HG03439 (cell line): ENCODE data around the gene SEC14L1.
"Not testable (repeated sequence)": the region's sequence is repeated elsewhere in the genome, so short reads cannot be mapped to it uniquely, and the experiment has no call there.

ENCODE experiments used
- ATAC-seq: cut with Tn5 transposase; IDR thresholded peaks from one replicate; pipeline ENCODE4 v1.9.1; 2021; ENCODE audit warnings: mild to moderate bottlenecking, moderate library complexity; ENCODE audit not compliant: unreplicated experiment

Gene SEC14L1

DNA sequence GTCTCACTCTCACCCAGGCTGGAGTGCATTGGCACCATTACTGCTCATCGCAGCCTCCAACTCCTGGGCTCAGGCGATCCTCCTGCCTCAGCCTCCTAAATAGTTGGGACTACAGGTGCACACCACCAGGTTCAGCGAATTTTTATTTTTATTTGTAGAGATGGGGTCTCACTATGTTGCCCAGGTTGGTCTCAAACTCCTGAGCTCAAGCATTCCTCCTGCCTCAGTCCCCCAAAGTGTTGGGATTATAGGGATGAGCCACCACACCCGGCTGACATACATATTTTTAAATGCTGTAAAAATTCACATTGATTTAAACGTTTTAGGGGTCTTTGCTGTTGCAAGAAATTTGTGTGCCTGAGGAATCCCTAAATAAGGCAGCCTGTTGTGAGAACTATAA lies 24.8 kb upstream of the SEC14L1 start:
- no peak for ATAC-seq

- no peak for ATAC-seq
Measured at GRCh38 chr17:77116371-77116860, 24.4 kb upstream of the SEC14L1 start.

- no peak for ATAC-seq
Measured at GRCh38 chr17:77117415-77117814, 23.4 kb upstream of the SEC14L1 start.

DNA sequence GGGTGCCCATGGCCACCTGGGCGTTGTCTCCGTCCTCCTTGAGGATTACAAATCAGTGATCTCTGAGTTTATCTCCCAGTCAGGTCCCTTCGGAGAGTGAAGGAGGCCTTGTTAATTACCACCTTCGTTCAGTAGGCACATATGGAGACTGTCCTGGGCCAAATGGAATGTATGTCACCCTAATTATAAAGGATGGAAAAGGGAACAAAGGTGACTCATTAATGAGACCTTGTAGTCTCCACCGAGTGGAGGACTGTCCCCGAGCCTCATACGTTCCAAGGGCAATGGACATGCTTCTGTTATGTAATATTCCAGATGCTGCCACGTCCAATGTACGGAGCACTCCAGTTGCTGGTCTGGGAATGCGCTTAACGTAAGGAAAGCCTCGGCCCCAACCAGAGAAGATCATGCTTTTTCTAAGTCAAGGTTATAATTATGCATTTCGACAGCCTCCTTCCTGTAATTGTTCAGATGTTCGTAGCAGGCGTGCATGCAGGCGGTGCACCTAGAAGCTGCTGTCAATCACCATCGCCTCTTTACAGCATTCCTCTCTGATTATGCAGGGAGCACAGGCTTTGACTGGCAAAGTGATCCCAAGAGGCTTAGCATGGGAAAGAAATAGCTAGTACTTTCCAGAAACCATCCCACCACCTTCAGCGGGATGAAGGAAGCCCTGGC lies 22.4 kb upstream of the SEC14L1 start:
- ATAC-seq, result no peak

GRCh38 chr17:77119668-77120301 lies 21.0 kb upstream of the SEC14L1 start:
- no peak for ATAC-seq

DNA sequence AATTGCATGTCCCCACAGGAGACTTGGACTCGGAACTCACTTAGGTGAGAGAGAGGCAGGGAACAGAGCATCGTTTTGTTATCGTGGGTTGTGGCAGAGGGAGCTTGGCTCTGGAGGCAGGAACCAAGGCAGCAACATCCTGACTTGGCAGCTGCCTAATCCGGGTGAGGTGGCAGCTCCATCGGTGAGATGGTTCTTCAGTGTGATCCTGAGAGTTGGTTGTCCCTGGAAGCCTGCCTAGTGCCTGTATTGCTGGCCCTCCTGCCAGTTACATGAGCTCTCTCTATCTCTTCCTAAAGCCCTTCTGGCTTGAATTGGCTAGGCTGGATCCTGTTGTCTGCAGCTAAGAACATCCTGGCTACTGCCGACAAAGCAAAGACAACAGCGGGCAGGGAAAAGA lies 19.9 kb upstream of the SEC14L1 start:
- ATAC-seq, result no peak

- ATAC-seq, result no peak
Measured at GRCh38 chr17:77124192-77124889, 16.4 kb upstream of the SEC14L1 start.

DNA sequence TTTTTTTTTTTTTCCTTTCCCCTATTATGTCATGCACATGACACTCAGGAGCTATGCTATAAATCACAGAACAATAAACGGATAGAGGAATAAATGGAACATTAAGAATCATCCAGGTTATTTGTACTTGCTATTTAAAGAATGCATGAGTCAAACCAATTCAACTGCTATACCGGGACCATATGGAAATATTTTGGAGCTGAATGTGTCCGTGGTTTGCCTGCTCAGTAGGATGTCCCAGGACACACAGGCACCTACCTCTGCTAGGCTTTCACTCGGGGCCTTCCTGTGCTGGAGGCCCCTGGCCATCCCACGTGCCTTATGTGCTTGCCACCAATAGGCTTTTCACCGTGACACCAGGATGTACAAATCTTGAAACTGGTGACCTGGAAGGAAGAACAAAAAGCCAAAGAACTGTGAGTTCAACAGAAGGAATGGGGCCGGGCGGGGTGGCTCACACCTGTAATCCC lies 15.3 kb upstream of the SEC14L1 start:
- ATAC-seq, result no peak

DNA sequence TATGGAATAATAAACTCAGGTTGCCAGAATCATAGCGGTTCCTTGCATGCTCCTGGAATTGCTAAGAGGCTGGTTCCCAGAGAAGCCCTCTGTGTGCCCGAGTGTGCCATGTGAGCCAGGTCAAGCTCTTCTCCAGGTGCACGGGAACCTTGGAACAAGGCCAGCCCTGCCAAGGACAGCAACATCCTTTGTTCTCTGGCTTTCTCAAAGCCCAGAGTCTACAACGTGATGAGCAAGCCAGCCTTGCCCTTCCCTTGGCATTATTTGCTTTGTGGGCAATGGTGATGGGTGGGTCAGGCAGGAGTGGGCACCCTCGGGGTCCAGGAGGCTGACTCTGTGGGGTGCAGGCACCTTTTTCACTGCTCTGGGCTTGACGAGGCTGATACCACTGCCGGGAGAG lies 14.2 kb upstream of the SEC14L1 start:
- no peak for ATAC-seq

DNA sequence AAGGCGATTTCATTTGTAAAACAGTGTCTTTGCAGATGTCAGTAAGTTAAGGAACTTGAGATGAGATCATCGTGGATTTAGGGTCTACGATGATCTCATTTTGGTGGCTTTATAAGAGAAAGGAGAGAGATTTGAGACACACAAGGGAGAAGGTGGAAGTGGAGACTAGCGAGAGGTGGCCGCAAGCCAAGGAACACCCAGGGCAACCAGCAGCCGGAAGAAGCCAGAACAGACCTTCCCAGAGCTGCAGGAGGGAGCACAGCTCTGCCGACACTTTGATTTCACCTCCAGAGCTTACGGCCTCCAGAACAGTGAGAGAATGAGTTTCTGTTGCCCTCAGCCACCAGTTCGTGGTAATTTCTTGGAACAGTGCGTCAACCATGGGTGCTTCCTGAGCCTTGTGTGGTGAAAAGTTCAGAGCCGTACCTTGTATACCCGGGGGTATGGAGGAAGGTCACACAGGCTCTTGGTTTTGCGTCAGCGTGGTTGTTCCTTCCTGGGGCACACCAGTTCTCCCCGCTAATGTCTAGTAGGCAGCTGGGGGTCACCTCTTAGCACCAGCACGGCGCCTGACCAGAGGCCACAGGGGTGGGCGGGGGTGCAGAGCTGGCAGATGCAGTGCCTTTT lies 12.9 kb upstream of the SEC14L1 start:
- no peak for ATAC-seq

GRCh38 chr17:77128896-77129567 lies 11.7 kb upstream of the SEC14L1 start:
- ATAC-seq, result no peak

DNA sequence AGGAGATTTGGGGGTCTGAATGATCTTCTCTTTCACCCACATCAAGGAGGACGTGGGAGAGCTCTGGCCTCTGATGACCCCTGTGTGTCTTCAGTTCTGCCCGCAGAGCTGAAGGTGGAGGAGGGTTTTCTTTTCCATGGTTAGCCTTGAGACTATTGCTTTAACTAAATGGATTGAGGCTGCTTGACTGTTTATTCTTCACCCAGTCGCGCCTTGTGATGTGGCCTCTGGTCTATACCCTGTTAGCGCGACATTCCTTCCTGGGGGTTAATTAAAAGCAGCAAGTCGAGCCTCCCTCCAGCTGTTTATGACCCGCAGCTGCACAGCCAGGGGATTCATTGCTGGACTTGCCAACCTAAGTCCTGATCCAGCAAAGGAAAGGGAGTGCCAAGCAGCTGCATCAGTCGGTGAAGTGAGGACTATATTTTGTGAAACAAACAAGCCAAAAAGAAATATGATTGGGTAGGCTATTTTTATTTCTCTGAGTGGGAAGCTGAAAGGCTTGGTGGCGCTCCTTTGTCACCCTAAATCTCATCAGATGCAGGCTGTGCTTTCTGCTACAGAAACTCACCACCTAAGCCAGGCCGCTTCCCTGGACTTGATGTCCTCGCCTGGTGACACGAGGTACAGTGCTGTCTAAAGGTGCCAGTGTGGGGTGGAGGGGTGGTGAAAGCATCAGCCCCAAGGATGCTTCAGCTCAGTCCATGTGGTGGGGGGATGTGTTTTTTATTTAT lies 11.0 kb upstream of the SEC14L1 start:
- no peak for ATAC-seq

DNA sequence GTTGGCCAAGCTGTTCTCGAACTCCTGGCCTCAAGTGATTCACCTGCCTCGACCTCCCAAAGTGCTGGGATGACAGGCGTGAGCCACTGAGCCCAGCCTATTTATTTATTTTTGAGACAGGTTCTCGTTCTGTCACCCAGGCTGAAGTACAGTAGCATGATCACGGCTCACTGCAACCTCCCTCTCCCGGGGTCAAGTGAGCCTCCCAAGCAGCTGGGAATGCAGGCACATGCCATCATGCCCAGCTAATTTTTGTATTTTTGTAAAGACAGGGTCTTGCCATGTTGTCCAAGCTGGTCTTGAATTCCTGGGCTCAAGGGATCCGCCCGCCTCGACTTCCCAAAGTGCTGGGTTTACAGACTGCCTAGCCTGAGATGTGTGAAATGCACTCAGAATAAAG lies 10.2 kb upstream of the SEC14L1 start:
- ATAC-seq, result no peak

DNA sequence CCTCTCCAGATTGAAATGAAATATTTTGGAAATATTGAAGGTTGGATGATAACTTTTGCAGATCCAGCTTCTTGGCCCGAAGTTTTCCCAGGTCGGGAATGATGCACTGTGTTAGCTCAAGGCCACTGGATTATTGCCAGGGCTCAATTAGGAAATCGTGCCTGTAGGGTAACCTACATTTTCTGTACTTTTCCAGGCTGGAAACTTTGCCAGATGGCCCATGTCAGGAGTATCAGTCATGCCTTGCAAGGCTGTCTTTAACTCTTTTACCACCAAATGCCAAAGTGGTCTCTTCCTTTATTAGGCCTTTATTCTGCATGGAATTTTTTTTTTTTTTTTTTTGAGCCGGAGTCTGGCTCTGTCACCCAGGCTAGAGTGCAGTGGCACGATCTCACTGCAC lies 8.9 kb upstream of the SEC14L1 start:
- no peak for ATAC-seq

GRCh38 chr17:77132411-77133086 lies 8.2 kb upstream of the SEC14L1 start:
- no peak for ATAC-seq

DNA sequence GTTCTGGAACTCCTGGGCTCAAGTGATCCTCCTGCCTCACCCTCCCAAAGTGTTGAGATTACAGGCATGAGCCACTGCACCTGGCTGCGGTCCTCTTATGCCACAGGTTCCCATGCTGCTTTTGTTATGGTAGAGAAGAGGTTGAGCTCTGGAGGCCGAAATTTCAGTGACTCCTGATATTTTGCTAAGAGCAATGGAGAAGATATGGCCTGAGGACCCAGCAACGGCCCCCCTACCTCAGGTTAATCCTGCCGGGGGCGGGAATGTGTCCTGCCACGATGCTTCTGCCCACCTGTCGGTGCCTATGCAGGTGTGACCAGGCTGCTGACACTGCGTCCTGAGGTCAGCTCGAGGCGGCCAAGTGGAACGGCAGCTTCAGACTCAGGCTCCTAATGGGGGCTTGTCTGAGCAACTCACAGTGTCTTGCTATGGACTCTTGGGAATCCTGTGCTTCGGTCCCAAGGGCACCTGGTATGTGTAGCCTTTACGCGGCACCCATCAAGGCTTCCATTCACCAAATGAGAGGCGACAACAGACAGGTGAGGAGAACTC lies 7.6 kb upstream of the SEC14L1 start:
- ATAC-seq, result no peak

DNA sequence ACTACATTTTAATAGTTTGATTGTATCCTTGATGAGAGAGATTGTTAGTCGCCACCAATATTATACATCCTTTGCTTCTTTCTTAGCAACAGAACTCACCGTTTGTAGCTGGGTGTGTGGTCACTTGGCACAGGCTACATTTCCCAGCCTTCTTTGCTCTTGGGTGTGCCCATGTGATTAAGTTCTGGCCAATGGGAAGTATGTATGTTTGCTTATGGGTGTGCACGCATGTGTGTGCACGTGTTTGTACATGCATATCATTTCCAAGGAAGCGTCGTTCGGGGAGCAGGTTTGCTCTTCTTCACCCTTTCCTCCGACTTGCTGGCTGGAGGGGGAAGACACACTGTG lies 4.4 kb upstream of the SEC14L1 start:
- no peak for ATAC-seq

GRCh38 chr17:77137111-77137510 lies 3.7 kb upstream of the SEC14L1 start:
- ATAC-seq, result no peak

- ATAC-seq, result not testable (repeated sequence)
Measured at GRCh38 chr17:77137886-77138285, 2.9 kb upstream of the SEC14L1 start.
